G401.6 (cell line): Measurements from ENCODE around the gene STX16.

Source experiments
- FAIRE-seq: peaks from 2 replicates; lab custom pipeline; 2012; peaks lifted over from hg19 to GRCh38; lab: Jason Lieb, UNC

STX16 gene

GRCh38 chr20:58652606-58653294 is 1.7 kb downstream of the STX16 start:
- FAIRE-seq = no peak

- FAIRE-seq = no peak
These were observed 3.3 kb downstream of the STX16 start for GRCh38 chr20:58654337-58654736.

GRCh38 chr20:58655328-58656107 is 4.4 kb downstream of the STX16 start:
- FAIRE-seq = no peak

- FAIRE-seq = no peak
These were observed 5.7 kb downstream of the STX16 start for GRCh38 chr20:58656831-58657230.

- no peak for FAIRE-seq
These were observed 6.2 kb downstream of the STX16 start for GRCh38 chr20:58657262-58657661.

- no peak for FAIRE-seq
These were observed 6.9 kb downstream of the STX16 start for GRCh38 chr20:58657986-58658385.

GRCh38 chr20:58658760-58659159 is 7.7 kb downstream of the STX16 start:
- no peak for FAIRE-seq

GRCh38 chr20:58659841-58660240 is 8.8 kb downstream of the STX16 start:
- FAIRE-seq = no peak

GRCh38 chr20:58660855-58661597 is 9.9 kb downstream of the STX16 start:
- FAIRE-seq = no peak

- FAIRE-seq = no peak
These were observed 10.8 kb downstream of the STX16 start for GRCh38 chr20:58661598-58662473.

GRCh38 chr20:58664331-58664730 is 13.2 kb downstream of the STX16 start:
- FAIRE-seq = no peak

- no peak for FAIRE-seq
These were observed 13.8 kb downstream of the STX16 start for GRCh38 chr20:58664883-58665282.

- FAIRE-seq = no peak
These were observed 14.5 kb downstream of the STX16 start for GRCh38 chr20:58665606-58666005.

- no peak for FAIRE-seq
These were observed 15.6 kb downstream of the STX16 start for GRCh38 chr20:58666702-58667101.

- no peak for FAIRE-seq
These were observed 16.9 kb downstream of the STX16 start for GRCh38 chr20:58667975-58668374.

- FAIRE-seq = no peak
These were observed 17.8 kb downstream of the STX16 start for GRCh38 chr20:58668901-58669286.

- FAIRE-seq = no peak
These were observed 18.4 kb downstream of the STX16 start for GRCh38 chr20:58669287-58670006.

- FAIRE-seq = no peak
These were observed 19.0 kb downstream of the STX16 start for GRCh38 chr20:58670102-58670501.

- no peak for FAIRE-seq
These were observed 19.6 kb downstream of the STX16 start for GRCh38 chr20:58670659-58671058.

- FAIRE-seq = no peak
These were observed 22.0 kb downstream of the STX16 start for GRCh38 chr20:58673119-58673518.

GRCh38 chr20:58675146-58675584 is 24.1 kb downstream of the STX16 start:
- no peak for FAIRE-seq
